Caki2 (cell line): ENCODE measurements around the gene NUMB. TPM values are rescaled to one million over a fixed set of nuclear protein-coding genes. Genes with fewer than 3 reads are reported as not detected.
"Not testable (repeated sequence)": the region's sequence is repeated elsewhere in the genome, so short reads cannot be mapped to it uniquely, and the experiment has no call there.

Source experiments
- DNase-seq: peaks from one replicate; pipeline ENCODE4 v3.0.0-alpha.2; 2015; ENCODE audit warnings: low read depth
- in situ Hi-C: cut with HindIII; loops from 2 replicates; pipeline ENCODE4 v1.10.0; 2016; ENCODE audit warnings: low sequenced_read_pairs, low pct_unique_long_range_greater_than_20kb, mixed read lengths
- total RNA-seq: library from RNA; depleted of rRNA; stranded (reverse); fragments of >200 nt; shearing (Covaris generic); gene quantifications from 2 replicates; pipeline ENCODE4 v1.2.3, GENCODE V29; 2014; ENCODE audit warnings: low replicate concordance

The NUMB gene
- total RNA-seq, 1 experiment from 2014 or later: 15.0 TPM

- DNase-seq: no peak
- in situ Hi-C loops: no loop called here
Measured at GRCh38 chr14:73383356-73383755, 75.0 kb downstream of the NUMB start.

GRCh38 chr14:73381380-73382013 is 76.8 kb downstream of the NUMB start:
- in situ Hi-C loops: no loop called here

GRCh38 chr14:73376585-73376984 is 81.8 kb downstream of the NUMB start:
- in situ Hi-C loops: no loop called here
- no peak for DNase-seq

More at GRCh38 chr14:73381380-73382013, 76.8 kb downstream of the NUMB start:
- no peak for DNase-seq

GRCh38 chr14:73375861-73376260 is 82.5 kb downstream of the NUMB start:
- in situ Hi-C loops: no loop called here

GRCh38 chr14:73374218-73374617 is 84.1 kb downstream of the NUMB start:
- in situ Hi-C loops: no loop called here
- no peak for DNase-seq

More at GRCh38 chr14:73375861-73376260, 82.5 kb downstream of the NUMB start:
- no peak for DNase-seq

- no peak for DNase-seq
- in situ Hi-C loops: no loop called here
Measured at GRCh38 chr14:73372529-73372928, 85.8 kb downstream of the NUMB start.

- no peak for DNase-seq
- in situ Hi-C loops: no loop called here
Measured at GRCh38 chr14:73370561-73370960, 87.8 kb downstream of the NUMB start.

- DNase-seq: no peak
- in situ Hi-C loops: no loop called here
Measured at GRCh38 chr14:73369428-73369827, 88.9 kb downstream of the NUMB start.

- in situ Hi-C loops: no loop called here
- DNase-seq: no peak
Measured at GRCh38 chr14:73368616-73369015, 89.7 kb downstream of the NUMB start.

GRCh38 chr14:73365727-73366126 is 92.6 kb downstream of the NUMB start:
- in situ Hi-C loops: no loop called here
- no peak for DNase-seq

- in situ Hi-C loops: no loop called here
- no peak for DNase-seq
Measured at GRCh38 chr14:73364559-73364958, 93.8 kb downstream of the NUMB start.

GRCh38 chr14:73359445-73359844 is 98.9 kb downstream of the NUMB start:
- no peak for DNase-seq
- in situ Hi-C loops: no loop called here

- in situ Hi-C loops: no loop called here
Measured at GRCh38 chr14:73358187-73358586, 100.2 kb downstream of the NUMB start.

GRCh38 chr14:73349091-73349490 is 109.3 kb downstream of the NUMB start:
- DNase-seq: not testable (repeated sequence)

More at GRCh38 chr14:73358187-73358586, 100.2 kb downstream of the NUMB start:
- no peak for DNase-seq

GRCh38 chr14:73344319-73344718 is 114.0 kb downstream of the NUMB start:
- in situ Hi-C loops: no loop called here
- no peak for DNase-seq

More at GRCh38 chr14:73349091-73349490, 109.3 kb downstream of the NUMB start:
- in situ Hi-C loops: not testable (repeated sequence)

- DNase-seq: peak; percentile 6
- in situ Hi-C loops: no loop called here
Measured at GRCh38 chr14:73342670-73343069, 115.7 kb downstream of the NUMB start.

GRCh38 chr14:73339846-73340595 is 118.3 kb downstream of the NUMB start:
- no peak for DNase-seq
- in situ Hi-C loops: no loop called here

- in situ Hi-C loops: no loop called here
- no peak for DNase-seq
Measured at GRCh38 chr14:73339206-73339605, 119.1 kb downstream of the NUMB start.

- DNase-seq: no peak
- in situ Hi-C loops: no loop called here
Measured at GRCh38 chr14:73338551-73338950, 119.8 kb downstream of the NUMB start.

GRCh38 chr14:73333031-73333430 is 125.3 kb downstream of the NUMB start:
- in situ Hi-C loops: no loop called here
- DNase-seq: no peak
